Cerebellar nuclear complex (tissue), 1 donor: ENCODE measurements around the gene UGT1A6.

Source experiments
- DNase-seq, 2 experiments: peaks; one replicate each; lab custom pipeline; 2025; lab: John Stamatoyannopoulos, UW

UGT1A6 gene

DNA sequence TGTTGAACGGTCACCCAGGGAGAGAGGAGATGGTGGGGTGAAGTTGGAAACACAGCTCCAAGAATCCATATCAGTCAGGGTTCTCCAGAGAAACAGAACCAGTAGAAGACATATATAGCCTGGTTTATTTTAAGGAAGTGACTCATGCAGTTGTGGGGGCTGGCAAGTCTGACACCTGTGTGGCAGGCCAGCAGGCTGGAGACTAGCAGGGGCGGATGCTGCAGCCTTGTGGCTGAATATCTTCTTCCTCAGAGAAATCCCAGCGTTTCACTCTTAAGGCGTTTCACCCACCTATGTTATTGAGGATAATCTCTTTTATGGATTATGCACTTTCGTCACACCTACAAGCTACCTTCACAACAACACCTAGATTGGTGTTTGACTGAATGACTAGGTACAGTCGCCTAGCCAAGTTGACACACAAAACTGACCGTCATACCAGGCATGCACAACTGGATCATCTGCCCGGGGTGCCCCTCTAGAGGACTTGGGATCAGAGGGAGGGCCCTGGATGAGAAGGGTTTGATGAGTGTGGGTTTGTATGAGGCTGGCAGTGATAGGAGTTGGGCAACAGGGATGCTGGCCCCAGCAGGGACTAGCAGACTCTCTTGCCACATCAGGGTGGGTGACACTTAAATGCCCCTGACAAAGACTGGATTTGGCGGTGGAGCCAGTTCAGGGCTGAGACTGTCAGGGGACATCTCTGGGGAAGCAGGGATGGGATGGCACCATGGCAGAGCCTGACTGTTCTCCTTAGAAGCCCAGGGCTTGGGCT is 108.9 kb downstream of the UGT1A6 start:
- no peak for DNase-seq

DNA sequence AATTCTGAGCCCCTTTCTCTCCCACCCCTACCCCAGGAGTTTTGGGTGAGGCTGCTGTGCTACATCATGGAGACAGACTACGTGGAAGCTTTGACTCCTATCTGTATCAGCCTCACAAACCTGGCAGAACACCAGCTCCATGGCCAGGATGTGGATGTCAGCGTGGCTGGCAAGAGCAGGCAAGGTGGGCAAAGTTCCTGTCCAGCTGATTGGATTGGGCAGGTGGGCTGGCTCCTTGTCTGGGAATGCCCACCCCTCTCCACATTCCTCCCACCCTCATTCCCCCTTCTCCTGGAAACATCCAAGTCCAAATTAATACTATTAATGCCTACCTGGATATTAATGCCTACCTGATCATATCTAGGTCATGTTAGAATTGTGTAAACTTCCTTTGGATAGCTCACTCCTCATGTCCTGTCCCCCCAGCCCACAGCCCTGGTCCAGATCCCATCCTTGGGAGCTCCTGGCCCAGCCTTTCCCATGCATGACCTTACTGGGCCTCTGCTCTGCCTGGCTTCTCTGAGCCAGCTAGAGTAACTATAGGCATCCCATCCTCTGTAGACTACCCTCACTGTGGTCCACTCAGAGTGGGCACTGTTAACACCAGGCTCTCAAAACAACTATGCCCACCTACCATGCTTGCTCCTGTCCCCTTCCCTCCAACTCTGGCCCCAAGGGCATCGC is 109.6 kb downstream of the UGT1A6 start:
- no peak for DNase-seq

DNA sequence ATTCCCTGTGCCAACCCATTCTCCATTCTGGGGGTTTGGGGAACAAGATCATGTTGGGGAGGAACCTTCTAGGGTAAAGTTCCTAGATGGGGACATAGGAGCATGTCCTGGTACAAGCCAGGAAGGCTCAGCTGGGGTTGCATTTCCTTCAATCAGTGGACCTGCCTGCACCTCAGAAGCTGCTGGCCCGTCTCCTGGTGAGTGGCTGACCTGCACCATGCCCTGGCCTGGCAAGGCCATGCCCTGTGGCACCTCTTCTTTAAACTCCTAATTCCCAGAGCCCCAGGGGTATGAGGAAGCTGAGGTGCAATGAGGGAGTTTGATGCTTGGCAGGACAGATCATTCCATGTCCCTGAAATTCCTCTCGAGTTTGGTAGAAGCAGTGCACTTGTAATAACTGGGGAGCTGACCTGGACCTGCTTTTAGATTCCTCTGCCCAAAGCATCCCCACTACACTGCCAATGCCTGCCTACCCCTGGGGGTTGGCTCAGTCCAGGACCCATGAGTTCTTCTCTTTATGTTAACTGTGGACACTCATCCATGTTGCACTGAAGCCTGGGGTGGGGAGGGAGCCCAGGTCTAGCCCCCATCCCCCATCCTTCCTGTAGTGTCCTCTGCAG is 110.7 kb downstream of the UGT1A6 start:
- no peak for DNase-seq

DNA sequence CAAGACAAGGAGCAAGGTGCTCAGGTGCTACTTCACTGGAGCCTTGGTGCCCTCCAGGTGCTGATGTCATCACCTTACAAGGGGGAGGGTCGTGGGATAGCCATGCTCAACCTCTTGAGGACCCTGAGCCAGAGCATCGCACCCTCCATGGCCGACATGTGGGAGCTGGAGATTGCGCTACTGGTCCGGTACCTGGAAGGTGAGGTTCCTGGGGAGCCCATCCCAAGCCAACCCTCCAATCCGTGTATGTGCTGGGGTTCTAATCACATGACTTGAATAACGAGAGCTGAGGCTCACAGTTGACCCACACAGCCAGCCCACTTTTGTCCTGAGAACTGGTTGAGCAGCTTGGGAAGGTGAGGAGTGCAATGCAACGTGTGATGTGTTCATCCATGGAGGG is 111.3 kb downstream of the UGT1A6 start:
- DNase-seq = no peak

DNA sequence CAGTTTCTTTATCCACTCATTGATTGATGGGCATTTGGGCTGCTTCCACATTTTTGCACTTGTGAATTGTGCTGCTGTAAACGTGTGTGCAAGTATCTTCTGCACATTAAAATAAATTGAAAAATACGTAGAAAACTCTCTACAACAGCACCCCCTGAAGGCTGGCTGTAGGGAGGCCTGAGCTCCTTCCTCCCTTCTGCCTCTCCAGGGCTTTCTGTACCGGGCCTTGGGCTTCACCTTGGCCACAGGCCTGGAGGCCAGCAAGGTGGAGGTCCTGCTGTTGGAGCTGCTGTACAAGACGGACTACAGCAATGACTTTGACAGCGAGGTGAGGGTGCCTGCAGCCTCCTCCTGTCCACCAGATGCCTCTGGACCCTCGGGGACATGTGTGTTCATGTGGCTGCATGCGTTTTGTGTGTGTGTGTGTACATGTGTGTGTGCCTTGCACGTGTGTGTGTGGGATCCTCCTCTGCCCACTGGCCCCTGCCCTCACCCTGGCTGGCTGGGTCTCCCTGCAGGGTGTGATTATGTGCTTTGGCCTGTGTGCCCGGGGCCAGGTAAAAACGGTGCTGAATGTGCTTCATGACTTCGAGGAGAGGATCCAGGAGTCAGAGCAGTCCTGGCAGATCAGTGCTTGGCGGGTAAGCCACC is 114.7 kb downstream of the UGT1A6 start:
- DNase-seq = no peak

DNA sequence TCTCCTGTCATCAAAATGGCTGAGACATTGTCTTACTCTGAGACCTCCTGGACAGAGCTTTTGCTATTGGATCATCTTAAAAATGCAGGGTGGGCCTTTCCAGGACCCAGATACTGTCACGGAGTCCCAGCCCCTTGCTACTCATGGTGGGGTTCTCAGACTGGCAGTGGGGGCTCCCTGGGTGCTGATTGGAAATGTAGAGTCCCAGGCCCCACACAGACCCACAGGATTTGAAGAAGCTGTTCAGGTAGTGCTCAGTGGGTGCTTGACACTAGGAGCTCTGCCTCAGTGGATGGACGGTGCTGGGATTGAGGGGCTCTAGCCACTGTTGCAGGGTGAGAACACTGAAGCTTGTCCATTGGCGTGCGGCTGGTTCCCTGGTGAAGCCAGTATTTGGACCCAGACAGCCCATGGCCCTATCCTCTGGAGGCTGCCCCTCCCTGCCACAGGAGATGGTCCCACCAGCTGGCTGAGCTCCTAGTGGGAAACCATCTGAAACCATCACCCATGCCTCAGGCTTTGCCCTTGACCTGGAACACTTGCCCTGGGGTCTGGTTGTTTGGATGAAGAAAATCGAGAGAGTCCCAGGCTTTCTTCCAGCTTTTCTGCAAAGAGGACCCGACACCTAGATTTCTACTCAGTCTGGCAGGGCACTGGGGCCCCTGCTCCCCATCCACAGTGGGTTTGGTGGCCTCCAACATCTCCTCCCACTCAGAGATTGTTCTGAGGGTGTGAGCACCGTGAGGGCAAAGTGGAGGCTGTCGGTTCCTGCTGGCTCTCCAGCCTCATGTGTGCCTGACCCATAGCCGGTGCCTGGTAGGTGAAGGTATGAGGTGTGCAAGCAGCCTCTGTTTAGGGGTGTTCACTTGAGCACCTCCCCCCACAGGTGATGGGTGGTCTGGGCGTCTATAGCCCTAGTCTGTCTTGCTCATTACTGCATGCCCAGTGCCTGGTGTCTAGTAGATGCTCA is 115.6 kb downstream of the UGT1A6 start:
- DNase-seq = no peak

DNA sequence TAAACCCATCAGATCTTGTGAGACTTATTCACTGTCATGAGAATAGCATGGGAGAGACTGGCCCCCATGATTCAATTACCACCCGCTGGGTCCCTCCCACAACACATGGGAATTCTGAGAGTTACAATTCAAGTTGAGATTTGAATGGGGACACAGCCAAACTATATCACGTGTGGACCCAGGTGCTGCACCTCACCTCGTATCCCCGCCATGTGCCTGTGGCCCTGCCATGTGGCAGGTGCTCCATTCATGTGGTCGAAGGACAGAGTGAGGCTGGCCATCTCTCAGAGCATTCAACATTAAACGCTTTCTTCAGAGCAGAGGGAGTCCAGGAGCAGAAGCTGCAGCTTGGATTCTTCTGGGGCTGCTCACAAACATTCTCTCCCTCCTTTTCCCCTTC is 117.7 kb downstream of the UGT1A6 start:
- no peak for DNase-seq

DNA sequence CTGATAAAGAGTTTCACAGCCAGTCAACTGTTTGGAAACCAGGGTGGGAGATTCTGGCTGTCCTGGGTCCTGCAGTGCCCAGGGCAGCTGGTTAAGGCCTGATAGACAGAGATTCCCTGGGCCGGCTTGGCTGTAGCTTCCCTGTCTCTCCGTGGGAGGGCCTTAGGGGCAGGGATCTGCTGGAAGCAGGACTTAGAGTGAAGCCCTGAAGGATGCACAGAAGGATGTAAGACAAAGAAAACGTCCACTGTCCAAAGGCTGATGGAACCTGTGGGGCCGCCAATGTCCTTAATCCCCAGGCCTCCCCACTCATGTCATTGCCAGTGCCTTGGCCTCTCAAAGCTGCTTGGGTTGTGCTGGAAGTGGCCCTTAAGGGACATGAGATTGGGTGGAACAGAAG is 118.4 kb downstream of the UGT1A6 start:
- no peak for DNase-seq

DNA sequence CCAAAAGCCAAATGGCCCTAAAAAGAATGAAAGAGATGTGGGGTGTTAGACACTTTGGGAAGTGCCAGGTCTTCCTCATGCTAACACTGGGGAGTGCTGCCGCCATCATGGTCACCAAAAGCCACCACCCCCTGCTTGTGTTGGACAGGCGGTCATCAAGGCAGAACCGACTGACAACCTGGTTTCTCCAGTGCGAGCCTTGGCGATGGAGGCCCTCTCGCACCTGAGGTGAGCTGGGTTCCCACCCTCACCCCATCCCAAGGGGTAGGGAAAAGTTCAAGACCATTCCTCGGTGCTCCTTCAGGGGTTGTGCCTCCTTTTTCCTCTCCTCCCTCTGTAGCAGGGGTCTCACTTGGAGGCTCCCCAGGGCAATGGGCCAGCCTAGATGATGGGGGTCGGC is 119.0 kb downstream of the UGT1A6 start:
- no peak for DNase-seq

DNA sequence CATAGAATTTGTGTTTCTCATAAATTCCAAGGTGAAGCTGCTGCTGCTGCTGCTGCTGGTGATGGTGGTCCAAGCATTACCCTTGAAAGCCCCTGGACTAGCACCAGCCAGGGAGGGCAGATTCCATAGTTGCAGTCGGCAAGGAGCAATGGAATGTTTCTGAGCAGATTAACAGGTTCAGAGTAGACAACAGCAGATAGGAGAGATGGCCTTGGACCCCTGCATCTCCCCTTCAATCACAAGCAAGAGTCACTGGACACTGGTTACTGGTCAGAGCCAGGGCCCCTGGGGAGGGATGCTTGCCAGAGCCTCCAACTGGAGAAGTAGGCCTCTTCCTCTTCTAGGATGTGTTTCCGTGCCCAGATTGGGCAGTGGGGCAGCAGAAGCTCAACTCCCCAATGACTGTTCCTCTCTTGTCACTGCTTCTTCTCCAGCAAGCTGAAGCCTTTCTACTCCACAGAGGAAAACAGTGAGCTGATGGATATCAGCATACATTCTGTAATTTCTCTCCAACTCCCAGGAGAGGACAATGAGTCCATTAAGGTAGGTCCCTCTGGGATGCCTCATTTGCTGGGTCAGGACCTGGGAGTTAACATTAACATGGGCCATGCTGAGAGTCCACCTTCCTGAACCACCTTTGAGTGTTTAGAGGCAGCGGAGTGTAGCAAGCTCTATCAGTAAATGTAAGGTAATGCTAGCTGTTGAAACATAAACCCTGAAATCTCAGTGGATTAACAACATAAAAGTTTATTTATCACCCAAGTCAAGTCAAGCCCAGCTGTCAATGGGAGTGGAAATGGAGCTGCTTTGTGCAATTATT is 120.8 kb downstream of the UGT1A6 start:
- no peak for DNase-seq

DNA sequence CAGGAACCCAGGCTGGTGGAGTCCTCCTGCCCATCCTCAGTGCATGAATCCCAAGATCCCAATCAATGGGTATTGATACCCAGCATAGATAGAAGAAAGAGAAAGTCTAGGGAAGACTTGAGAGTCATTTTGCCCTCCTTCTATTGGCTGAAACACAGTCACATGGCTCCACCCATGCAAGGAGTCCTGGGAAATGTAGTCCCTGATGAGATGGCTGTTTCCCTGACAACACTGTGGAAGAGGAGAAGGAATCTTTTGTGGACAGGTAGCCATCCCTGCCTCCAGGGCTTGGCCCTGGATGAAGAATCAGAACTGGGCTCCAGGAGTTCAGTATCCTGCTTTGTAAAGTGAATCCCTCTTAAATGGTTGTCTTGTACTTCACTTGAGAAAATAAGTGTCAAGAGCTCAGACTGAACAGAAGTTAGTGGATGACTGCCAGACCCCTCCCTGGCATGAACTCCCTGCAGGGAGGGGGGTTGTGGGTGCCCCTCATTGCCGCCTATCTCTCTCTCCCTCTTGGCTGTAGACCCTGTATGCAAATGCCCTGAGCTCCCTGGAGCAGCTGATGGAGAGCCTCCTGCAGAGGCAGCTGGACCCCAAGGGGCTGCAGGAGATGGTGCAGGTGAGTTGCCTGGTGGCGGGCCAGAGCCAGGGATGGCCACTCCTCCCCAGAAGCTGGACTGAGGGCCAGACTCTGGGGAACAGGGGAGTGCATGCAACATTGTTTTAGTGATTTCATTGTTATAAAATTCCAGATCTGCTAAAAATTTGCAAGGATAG is 121.6 kb downstream of the UGT1A6 start:
- DNase-seq = no peak

DNA sequence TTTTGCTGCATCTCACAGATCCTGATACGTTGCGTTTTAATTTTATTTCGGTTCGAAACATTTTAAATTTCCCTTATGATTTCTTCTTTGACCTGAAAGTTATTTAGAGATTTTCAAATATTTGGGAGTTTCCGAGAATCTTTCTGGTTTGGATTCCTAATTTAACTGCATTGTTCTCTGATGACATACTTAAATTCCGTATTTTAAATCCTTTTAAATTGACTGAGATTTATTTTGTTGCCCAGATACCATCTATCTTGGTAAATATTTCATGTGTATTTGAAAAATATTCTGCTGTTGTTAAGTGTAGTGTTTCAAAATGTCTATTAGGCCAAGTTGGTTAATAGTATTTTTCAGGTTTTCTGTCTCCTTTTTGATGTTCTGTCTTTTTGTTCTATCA is 123.2 kb downstream of the UGT1A6 start:
- no peak for DNase-seq

DNA sequence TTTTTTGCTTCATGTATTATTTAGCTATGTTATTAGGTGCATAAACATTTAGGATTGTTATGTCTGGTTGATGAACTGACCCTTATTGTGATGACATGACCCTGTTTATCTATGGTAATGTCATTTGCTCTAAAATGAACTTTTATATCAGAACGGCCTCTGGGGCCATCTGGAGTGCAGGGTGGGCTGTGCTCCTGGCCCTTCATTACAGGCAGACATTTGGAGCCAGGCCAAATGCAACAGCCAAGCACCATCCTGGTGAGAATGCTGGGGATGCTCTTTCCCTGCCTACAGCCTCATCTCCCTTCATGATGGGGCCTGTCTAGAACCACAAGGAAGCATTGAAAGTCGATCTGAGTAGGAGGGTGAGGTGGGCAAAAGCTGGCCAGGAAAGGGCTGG is 123.6 kb downstream of the UGT1A6 start:
- DNase-seq = no peak

DNA sequence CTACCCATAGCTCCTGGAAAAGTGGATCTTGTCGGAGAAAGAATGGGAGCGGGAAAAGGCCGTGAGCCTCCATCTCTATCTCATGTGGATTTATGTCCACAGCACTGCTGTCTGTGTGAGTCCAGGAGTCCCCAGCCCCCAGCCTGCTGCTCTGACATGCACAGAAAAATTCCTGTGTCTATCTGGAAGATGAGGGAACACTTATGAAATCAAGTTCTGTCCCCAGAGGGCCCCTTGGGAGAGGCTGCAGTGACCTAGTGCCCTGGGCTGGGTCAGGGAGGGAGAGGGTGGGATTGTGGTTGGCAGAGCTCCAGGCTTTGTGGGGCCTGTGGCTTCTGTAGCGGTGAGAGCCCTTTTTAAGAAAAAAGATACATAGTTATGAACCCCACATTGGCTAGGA is 124.1 kb downstream of the UGT1A6 start:
- no peak for DNase-seq

DNA sequence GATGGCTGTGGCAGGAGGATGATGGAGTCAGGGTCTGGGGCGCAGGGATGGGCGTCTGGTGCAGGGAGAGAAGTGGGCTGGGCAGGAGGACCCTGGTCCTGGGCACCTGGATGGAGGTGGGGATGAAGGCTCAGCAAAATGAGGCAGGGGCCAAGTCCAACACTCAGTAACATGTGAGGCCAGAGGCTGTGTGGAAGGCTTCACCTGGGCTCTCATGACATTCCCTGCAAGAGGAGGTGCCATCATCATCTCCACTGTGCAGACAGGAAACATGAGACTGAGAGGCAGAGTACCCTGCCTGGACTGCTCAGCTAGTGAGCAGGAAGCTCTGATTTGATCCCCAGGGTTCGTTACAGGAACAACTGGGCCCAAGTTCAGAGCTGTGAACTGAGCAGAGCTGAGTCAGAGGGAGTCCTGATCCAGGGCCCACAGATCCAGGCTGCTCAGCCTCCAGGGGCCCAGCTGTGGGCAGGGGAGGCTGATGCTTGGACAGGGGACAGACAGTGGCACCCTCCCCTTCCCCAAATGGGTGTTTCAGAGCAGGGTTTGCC is 124.7 kb downstream of the UGT1A6 start:
- no peak for DNase-seq

DNA sequence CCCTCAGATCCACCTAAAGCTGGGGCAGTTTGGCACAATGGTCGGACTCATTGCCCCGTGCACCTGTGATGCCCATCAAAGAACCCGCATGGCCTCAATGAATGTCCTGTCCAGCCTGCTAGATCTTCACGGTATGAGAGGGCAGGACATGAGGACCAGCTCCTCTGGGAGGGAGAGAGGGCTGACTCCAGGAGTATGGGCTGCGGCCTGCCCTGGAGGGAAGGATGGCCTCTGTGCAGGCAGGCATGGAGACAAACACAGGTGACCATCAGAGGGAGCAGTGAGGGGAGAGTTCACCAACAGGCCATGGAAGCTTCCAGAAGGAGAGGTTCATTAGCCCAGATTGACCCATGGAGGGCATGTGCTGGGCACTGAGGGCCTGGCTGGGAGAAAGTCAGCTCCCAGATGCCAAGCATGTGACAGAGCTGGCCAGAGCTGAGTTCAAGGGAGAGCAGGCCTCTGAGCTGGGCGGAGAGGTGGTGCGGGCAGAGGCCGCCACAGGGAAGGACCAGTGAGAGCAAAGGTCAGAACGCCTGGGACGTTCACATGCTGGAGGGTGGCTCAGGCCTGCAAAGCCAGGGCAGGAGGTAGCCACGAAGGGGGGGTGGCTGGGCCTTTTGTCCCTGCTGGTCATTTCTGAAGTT is 125.4 kb downstream of the UGT1A6 start:
- no peak for DNase-seq

DNA sequence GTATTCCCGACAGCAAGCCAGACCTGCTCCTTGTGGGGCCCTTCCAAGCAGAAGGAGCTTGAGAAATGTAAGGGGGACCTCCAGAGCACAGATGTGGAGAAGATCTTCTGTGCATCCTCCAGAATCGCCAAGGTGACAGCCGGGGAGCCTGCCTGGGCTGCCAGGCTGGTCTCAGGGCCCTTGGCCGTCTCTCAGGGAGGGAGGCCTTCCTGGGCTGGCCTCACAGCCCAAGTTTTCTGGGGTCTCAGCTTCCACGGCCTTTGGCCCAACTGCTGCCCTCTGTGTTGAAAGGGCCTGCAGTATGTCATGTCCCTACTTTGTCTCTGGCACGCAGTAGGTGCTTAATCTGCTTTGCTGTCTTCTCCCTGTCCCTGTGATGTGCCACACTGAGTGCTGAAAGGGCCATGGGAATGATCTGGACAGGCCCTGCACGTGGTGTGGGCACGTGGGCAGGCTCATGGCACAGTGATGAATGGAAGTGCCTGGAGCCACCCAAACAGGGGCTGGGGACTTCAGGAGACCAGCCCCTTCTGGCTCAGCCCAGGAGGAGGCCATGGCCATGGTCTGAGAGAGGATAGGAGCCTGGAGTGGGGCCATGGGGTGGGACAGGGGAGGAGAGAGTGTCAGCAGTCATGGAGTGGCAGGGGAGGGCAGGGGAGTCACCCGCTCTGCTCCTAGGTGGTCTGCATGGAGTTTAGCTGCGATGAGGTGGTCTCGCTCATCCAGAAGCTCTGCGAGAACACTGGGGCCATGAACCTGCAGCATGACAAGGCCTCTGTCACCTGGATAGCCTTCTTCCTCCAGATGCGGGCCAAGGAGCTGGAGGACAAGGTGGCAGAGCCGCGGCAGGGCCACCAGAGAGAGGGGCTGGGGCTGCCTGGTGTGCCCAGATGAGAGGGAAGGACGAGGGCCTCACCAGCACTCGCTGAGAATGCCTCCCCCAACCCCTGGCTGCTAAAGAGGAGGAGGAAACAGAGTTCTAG is 126.2 kb downstream of the UGT1A6 start:
- no peak for DNase-seq
